Measurements from ENCODE around the gene SLIT3.
"Not testable (repeated sequence)": the region's sequence is repeated elsewhere in the genome, so short reads cannot be mapped to it uniquely, and the experiment has no call there.

Gene SLIT3

GRCh38 chr5:169115461-169116124 is 185.3 kb downstream of the SLIT3 start:
- H3K4me3 ChIP-seq (ENCODE audit: low read depth, low read length) = no peak overlapping the region
- TF ChIP-seq CTCF (IDR thresholded peaks at IDR 0.05; ENCODE audit: insufficient read depth, low read depth, low read length, missing control alignments) = no peak
- no peak for DNase-seq (ENCODE audit: low read depth)

DNA sequence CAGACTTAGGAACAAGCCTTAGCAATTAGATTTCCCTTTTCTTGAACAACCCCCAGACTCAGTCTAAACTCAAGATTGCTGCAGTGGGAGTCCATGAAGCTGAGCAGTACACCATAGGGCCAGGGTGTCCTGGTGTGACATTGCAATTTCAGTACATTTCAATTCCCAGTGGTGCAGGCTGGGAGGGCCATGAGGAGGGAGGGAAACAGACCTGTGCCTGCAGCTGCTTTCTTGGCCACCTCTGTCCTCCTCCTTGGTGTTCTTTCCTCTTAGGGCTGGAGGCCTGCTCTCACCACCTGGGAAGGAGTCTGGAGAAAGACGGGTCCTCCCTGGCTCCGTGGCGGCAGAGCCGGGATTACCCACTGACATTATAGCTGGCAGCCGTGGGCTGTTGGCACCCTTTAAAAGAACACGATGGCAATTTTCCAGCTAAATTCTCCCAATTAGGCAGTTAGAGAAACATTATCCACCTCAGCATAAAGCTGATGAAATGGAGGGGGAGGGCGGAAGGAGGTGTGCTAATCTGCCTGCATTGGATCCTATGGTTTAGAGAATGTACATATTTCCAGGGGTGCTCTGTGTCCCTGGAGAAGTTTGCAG is 186.4 kb downstream of the SLIT3 start:
- H3K4me3 ChIP-seq (ENCODE audit: low read depth, low read length) = no peak overlapping the region
- TF ChIP-seq CTCF (IDR thresholded peaks at IDR 0.05; ENCODE audit: insufficient read depth, low read depth, low read length, missing control alignments) = no peak
- DNase-seq (ENCODE audit: low read depth) = no peak

DNA sequence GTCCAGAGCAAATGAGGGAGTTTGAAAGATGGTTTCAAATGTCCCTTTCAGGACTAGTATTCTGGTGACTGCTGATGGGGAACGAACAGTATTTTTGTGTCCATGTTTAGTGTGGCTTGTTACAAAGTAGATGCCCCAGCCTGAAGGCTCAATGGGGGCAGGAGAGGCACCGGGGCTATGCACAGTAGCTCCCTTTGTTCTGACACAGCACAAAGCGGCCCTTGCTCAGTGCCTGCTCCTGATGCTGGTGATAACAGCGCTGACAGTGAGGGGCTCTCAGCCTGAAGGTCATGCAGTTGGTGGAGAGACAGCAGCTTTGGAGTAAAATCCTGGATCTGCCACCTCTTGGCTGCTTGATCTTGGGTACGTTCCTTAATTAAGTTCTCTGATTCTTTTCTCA is 188.9 kb downstream of the SLIT3 start:
- DNase-seq (ENCODE audit: low read depth) = no peak
- no peak for TF ChIP-seq CTCF (IDR thresholded peaks at IDR 0.05; ENCODE audit: insufficient read depth, low read depth, low read length, missing control alignments)
- no peak overlapping the region for H3K4me3 ChIP-seq (ENCODE audit: low read depth, low read length)

- H3K4me3 ChIP-seq (ENCODE audit: low read depth, low read length) = no peak overlapping the region
- DNase-seq (ENCODE audit: low read depth) = no peak
- TF ChIP-seq CTCF (IDR thresholded peaks at IDR 0.05; ENCODE audit: insufficient read depth, low read depth, low read length, missing control alignments) = no peak
Observed at GRCh38 chr5:169106911-169107706, 193.8 kb downstream of the SLIT3 start.

DNA sequence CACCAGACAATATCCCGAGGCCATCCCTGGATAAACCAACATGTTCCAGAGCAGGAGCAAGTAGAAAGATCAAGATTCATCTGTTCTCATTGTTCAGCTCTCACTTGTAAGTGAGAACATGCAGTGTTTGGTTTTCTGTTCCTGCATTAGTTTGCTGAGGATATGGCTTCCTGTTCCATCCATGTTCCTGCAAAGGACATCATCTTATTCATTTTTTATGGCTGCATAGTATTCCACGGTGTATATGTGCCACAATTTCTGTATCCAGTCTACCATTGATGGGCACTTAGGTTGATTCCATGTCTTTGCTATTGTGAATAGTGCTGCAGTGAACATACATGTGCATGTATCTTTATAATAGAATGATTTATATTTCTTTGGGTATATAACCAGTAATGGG is 195.4 kb downstream of the SLIT3 start:
- not testable (repeated sequence) for DNase-seq (ENCODE audit: low read depth); H3K4me3 ChIP-seq (ENCODE audit: low read depth, low read length)

DNA sequence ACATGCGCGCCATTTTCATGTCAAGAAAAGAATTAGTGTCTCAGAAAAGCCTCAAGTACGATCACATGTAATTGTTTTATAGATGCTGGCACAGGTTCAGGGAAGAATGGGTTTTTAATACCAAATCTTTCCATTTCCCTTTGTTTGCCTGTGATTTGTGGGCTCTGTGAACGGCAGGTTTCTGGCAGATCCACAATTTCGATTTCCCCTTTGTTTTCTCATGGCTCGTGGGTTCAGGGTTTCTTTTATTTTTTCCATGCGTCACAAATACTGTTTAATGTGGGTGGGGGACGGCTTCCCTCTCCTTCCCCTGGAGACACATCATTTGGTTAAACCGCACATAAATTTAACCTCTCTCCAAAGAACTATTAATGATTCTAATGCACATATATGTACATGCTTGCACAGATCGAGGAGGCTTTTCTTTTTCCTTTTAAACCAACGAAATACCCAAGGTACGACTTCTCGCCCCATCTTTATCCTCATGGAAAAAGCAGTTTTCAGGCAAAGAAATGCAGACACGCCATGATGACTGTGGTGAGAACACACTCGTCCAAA is 195.9 kb downstream of the SLIT3 start:
- TF ChIP-seq CTCF (IDR thresholded peaks at IDR 0.05; ENCODE audit: insufficient read depth, low read depth, low read length, missing control alignments) = no peak
- no peak for DNase-seq (ENCODE audit: low read depth)
- no peak overlapping the region for H3K4me3 ChIP-seq (ENCODE audit: low read depth, low read length)

GRCh38 chr5:169103586-169104181 is 197.3 kb downstream of the SLIT3 start:
- no peak for TF ChIP-seq CTCF (IDR thresholded peaks at IDR 0.05; ENCODE audit: insufficient read depth, low read depth, low read length, missing control alignments)
- DNase-seq (ENCODE audit: low read depth) = no peak
- no peak overlapping the region for H3K4me3 ChIP-seq (ENCODE audit: low read depth, low read length)

Measured in GM12865 (cell line).